ENCODE results near the gene TMEM150C.

Gene TMEM150C

DNA sequence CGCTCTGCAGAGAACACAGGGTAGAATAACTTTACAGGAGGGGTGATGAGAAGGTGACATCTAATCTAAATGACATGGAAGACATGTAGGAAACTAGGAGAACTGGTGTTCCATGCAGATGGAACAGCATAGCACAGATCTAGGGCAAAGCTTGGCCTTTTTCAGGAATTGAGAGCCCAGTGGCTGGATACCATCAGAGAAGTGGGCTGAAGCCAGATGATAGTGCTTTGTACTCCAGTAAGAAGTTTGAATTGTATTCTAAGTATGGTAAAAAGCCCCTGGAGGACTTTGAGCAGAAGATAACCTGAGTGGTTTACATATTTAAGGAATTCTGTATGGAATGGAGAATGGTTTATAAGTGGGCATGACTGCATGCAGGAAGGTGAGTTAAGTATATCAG, 98.6 kb downstream of the TMEM150C start:
- Histone ChIP-seq H3K36me3 (ENCODE audit: control insufficient read depth, low read depth, low read length) (peaks cover 42% of the 10 kb centered on the region), H3K27me3 (ENCODE audit: control insufficient read depth, insufficient read depth, low read length) (no peaks in the 10 kb centered on the region), H3K9me3 (ENCODE audit: control insufficient read depth, low read depth, low read length) (no peaks in the 10 kb centered on the region), H3K4me1 (ENCODE audit: control insufficient read depth, low read depth, low read length) (peaks cover 4% of the 10 kb centered on the region), H3K27ac (ENCODE audit: low read length) (no peak overlapping the region), H3K9ac (ENCODE audit: low read length) (no peak overlapping the region), H3K4me3 (ENCODE audit: low read length) (no peak overlapping the region)

DNA sequence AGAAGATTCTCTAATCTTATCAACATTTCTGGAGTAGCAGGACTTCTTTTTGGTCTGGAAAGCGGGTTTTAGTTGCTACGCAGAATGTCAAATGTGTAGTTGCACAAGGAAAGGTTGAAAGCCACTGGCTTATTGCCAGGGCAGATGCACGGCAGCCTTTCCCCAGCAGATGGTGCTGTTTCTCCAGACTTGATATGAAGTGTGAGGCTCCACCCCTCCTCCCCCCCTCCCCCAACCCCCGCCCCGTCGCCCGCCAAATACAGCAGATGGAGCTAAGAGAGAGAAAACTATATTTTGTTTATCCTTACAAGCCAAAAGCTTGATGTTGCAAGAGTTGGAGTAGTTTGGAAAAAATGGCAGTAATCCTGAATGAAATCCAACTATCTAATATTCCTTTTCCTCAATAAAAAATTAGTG, 99.4 kb downstream of the TMEM150C start:
- H3K27me3 ChIP-seq (ENCODE audit: control insufficient read depth, insufficient read depth, low read length) = no peaks in the 10 kb centered on the region
- H3K4me1 ChIP-seq (ENCODE audit: control insufficient read depth, low read depth, low read length) = peaks cover 4% of the 10 kb centered on the region
- H3K27ac ChIP-seq (ENCODE audit: low read length) = no peak overlapping the region
- no peak overlapping the region for H3K4me3 ChIP-seq (ENCODE audit: low read length)
- no peaks in the 10 kb centered on the region for H3K9me3 ChIP-seq (ENCODE audit: control insufficient read depth, low read depth, low read length)
- no peak overlapping the region for H3K9ac ChIP-seq (ENCODE audit: low read length)
- H3K36me3 ChIP-seq (ENCODE audit: control insufficient read depth, low read depth, low read length) = peaks cover 50% of the 10 kb centered on the region

DNA sequence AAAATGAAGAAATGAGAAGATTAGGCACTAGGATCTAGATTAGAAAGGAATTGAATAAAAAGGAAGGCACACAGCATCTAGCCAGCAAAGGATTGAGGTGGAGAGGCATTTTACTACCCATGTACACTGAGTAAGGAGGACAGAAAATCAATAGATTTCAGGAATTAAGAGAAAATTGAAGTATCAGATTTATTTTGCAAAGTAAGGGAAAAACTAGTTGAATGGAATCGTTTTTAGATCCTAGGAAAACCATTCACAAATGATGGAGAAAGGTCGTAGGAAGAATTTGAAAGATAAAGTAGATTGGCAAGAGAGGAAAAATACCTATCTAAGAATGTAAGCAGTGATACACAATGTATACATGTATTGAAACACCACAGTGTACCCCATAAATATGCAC, 100.1 kb downstream of the TMEM150C start:
- peaks cover 4% of the 10 kb centered on the region for H3K4me1 ChIP-seq (ENCODE audit: control insufficient read depth, low read depth, low read length)
- no peaks in the 10 kb centered on the region for H3K9me3 ChIP-seq (ENCODE audit: control insufficient read depth, low read depth, low read length)
- no peak overlapping the region for H3K27ac ChIP-seq (ENCODE audit: low read length)
- no peak overlapping the region for H3K9ac ChIP-seq (ENCODE audit: low read length)
- H3K36me3 ChIP-seq (ENCODE audit: control insufficient read depth, low read depth, low read length) = peaks cover 57% of the 10 kb centered on the region
- H3K27me3 ChIP-seq (ENCODE audit: control insufficient read depth, insufficient read depth, low read length) = no peaks in the 10 kb centered on the region
- no peak overlapping the region for H3K4me3 ChIP-seq (ENCODE audit: low read length)

DNA sequence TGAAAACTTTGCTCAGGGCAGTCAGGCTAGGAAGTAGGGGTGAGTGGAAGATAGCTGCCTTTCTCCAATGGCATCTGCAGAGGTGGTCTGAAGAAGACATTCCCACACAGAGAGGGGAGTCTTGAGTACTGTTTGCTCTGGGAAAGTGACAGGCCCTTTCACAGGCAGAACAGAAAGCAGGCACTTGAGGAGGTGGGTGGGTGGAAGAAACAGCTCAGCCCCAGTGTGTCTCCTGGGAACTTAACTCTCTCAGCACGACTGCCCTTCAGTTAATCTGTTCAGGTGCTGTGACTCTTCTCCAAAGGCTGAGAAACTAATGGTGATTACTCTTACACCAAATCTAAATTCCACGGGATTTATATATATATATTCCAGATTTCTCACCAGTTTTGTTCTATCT, 103.1 kb downstream of the TMEM150C start:
- H3K36me3 ChIP-seq (ENCODE audit: control insufficient read depth, low read depth, low read length) = peaks cover 78% of the 10 kb centered on the region
- H3K27me3 ChIP-seq (ENCODE audit: control insufficient read depth, insufficient read depth, low read length) = no peaks in the 10 kb centered on the region
- H3K4me3 ChIP-seq (ENCODE audit: low read length) = no peak overlapping the region
- H3K4me1 ChIP-seq (ENCODE audit: control insufficient read depth, low read depth, low read length) = peaks cover 4% of the 10 kb centered on the region
- H3K9ac ChIP-seq (ENCODE audit: low read length) = no peak overlapping the region
- H3K9me3 ChIP-seq (ENCODE audit: control insufficient read depth, low read depth, low read length) = no peaks in the 10 kb centered on the region
- no peak overlapping the region for H3K27ac ChIP-seq (ENCODE audit: low read length)

GRCh38 chr4:82457266-82457665, 104.5 kb downstream of the TMEM150C start:
- H3K27ac ChIP-seq (ENCODE audit: low read length) = no peak overlapping the region
- no peak overlapping the region for H3K9ac ChIP-seq (ENCODE audit: low read length)
- no peak overlapping the region for H3K4me3 ChIP-seq (ENCODE audit: low read length)
- H3K36me3 ChIP-seq (ENCODE audit: control insufficient read depth, low read depth, low read length) = peaks cover 77% of the 10 kb centered on the region
- peaks cover 4% of the 10 kb centered on the region for H3K4me1 ChIP-seq (ENCODE audit: control insufficient read depth, low read depth, low read length)
- H3K27me3 ChIP-seq (ENCODE audit: control insufficient read depth, insufficient read depth, low read length) = no peaks in the 10 kb centered on the region
- no peaks in the 10 kb centered on the region for H3K9me3 ChIP-seq (ENCODE audit: control insufficient read depth, low read depth, low read length)

GRCh38 chr4:82452026-82452425, 109.8 kb downstream of the TMEM150C start:
- no peaks in the 10 kb centered on the region for H3K9me3 ChIP-seq (ENCODE audit: control insufficient read depth, low read depth, low read length)
- H3K27me3 ChIP-seq (ENCODE audit: control insufficient read depth, insufficient read depth, low read length) = no peaks in the 10 kb centered on the region
- no peak overlapping the region for H3K9ac ChIP-seq (ENCODE audit: low read length)
- H3K36me3 ChIP-seq (ENCODE audit: control insufficient read depth, low read depth, low read length) = peaks cover 80% of the 10 kb centered on the region
- peaks cover 4% of the 10 kb centered on the region for H3K4me1 ChIP-seq (ENCODE audit: control insufficient read depth, low read depth, low read length)
- H3K27ac ChIP-seq (ENCODE audit: low read length) = no peak overlapping the region
- no peak overlapping the region for H3K4me3 ChIP-seq (ENCODE audit: low read length)

DNA sequence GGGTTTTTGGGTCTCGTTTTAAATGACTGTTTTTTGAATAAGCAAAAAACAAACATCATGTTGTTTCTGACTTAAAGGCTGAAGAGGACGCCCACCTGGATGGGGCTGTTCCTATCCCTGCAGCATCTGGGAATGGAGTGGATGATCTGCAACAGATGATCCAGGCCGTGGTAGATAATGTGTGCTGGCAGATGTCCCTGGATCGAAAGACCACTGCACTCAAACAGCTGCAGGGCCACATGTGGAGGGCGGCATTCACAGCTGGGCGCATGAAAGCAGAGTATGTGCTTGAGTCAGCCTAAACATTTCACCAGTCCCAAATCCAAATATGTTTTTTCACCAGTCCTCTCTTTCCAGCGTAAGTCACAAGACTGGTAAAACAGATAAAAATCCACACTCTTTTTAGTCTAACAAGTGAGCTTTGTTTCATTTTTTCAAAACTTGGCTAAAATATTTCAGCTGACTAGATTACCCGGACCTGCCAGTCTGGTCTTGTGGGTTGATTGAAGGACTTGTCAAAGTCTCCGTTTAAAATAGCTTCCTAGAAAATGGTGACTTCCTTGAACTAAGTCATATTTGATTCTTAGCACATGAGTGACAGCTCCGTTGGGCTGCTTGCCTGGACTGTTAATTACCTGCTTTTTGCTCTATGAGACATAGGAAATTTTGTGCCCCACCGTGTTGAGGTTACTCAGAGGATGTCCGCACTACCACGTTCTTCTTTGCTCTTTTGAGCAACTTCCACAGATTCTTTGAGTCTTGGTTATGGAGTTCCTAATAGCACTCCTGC, 110.6 kb downstream of the TMEM150C start:
- H3K9ac ChIP-seq (ENCODE audit: low read length) = no peak overlapping the region
- H3K4me3 ChIP-seq (ENCODE audit: low read length) = no peak overlapping the region
- no peaks in the 10 kb centered on the region for H3K27me3 ChIP-seq (ENCODE audit: control insufficient read depth, insufficient read depth, low read length)
- H3K36me3 ChIP-seq (ENCODE audit: control insufficient read depth, low read depth, low read length) = peaks cover 72% of the 10 kb centered on the region
- H3K27ac ChIP-seq (ENCODE audit: low read length) = no peak overlapping the region
- H3K4me1 ChIP-seq (ENCODE audit: control insufficient read depth, low read depth, low read length) = peaks cover 4% of the 10 kb centered on the region
- no peaks in the 10 kb centered on the region for H3K9me3 ChIP-seq (ENCODE audit: control insufficient read depth, low read depth, low read length)

GRCh38 chr4:82447886-82448285, 113.9 kb downstream of the TMEM150C start:
- Histone ChIP-seq H3K9me3 (ENCODE audit: control insufficient read depth, low read depth, low read length) (no peaks in the 10 kb centered on the region), H3K27ac (ENCODE audit: low read length) (no peak overlapping the region), H3K4me3 (ENCODE audit: low read length) (no peak overlapping the region), H3K27me3 (ENCODE audit: control insufficient read depth, insufficient read depth, low read length) (no peaks in the 10 kb centered on the region), H3K9ac (ENCODE audit: low read length) (no peak overlapping the region), H3K36me3 (ENCODE audit: control insufficient read depth, low read depth, low read length) (peaks cover 49% of the 10 kb centered on the region), H3K4me1 (ENCODE audit: control insufficient read depth, low read depth, low read length) (no peaks in the 10 kb centered on the region)

DNA sequence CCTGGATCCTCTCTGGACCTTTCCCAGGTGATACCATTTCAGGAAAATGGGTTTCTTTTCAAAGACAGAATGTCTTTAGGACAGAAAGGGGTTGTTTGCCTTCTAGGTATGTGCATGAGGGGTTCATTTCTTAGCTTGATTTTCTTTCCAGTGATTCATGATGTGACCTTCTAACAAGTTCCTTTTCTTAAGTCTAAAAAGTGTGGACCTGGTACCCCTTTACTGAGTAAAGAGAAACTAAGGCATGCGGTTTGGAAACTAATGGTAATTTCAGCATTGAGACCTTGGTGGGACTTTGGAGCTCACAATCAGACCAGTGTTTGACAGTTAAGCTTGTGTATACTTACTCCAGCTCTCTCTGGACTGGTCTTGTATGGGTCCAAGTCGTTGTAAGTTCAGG, 122.7 kb downstream of the TMEM150C start:
- no peak overlapping the region for H3K9ac ChIP-seq (ENCODE audit: low read length)
- peaks cover 6% of the 10 kb centered on the region for H3K4me1 ChIP-seq (ENCODE audit: control insufficient read depth, low read depth, low read length)
- H3K9me3 ChIP-seq (ENCODE audit: control insufficient read depth, low read depth, low read length) = no peaks in the 10 kb centered on the region

DNA sequence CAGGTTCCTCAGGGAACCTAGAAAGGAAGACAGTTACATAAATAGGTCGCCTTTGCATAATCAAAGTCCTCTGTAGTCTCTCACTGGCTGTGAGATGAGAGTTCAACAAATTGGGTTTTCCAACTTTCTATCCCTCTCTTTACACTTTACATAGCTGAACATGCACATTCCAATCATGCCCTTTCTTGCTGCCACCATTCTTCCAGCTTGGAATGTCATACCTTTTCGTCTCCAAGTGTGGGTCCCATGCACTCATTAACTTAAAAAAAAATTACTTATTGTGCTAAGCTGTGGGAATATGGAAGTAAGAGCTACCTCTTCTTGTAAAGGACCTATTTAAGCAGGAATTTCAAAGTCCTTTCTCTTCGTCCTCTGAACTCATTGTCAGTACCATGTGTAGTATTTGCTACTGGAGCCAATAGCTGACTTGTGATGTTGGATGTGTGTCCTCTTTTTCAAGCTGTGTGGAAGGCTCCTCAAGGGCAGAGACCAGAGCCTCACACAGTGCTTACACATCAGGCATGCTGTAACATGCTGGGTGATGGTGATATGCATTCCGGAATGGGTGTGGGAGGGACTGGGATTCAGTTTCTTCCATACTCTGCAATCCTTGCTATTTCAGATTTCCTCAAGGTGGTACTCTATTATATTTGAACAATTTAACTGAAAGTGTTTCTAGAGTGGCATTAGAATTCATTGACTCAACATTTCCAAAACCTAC, 124.3 kb downstream of the TMEM150C start:
- Histone ChIP-seq H3K9me3 (ENCODE audit: control insufficient read depth, low read depth, low read length) (no peaks in the 10 kb centered on the region), H3K4me1 (ENCODE audit: control insufficient read depth, low read depth, low read length) (peaks cover 6% of the 10 kb centered on the region), H3K36me3 (ENCODE audit: control insufficient read depth, low read depth, low read length) (peaks cover 6% of the 10 kb centered on the region), H3K27me3 (ENCODE audit: control insufficient read depth, insufficient read depth, low read length) (no peaks in the 10 kb centered on the region), H3K4me3 (ENCODE audit: low read length) (no peak overlapping the region), H3K27ac (ENCODE audit: low read length) (peak overlapping the region; percentile 19), H3K9ac (ENCODE audit: low read length) (no peak overlapping the region)

More for the DNA sequence above, 122.7 kb downstream of the TMEM150C start:
- H3K27me3 ChIP-seq (ENCODE audit: control insufficient read depth, insufficient read depth, low read length) = no peaks in the 10 kb centered on the region
- H3K27ac ChIP-seq (ENCODE audit: low read length) = no peak overlapping the region
- H3K4me3 ChIP-seq (ENCODE audit: low read length) = no peak overlapping the region
- H3K36me3 ChIP-seq (ENCODE audit: control insufficient read depth, low read depth, low read length) = peaks cover 7% of the 10 kb centered on the region

GRCh38 chr4:82436780-82437179, 125.0 kb downstream of the TMEM150C start:
- no peaks in the 10 kb centered on the region for H3K27me3 ChIP-seq (ENCODE audit: control insufficient read depth, insufficient read depth, low read length)
- no peaks in the 10 kb centered on the region for H3K9me3 ChIP-seq (ENCODE audit: control insufficient read depth, low read depth, low read length)
- H3K36me3 ChIP-seq (ENCODE audit: control insufficient read depth, low read depth, low read length) = peaks cover 6% of the 10 kb centered on the region
- H3K4me1 ChIP-seq (ENCODE audit: control insufficient read depth, low read depth, low read length) = peaks cover 6% of the 10 kb centered on the region
- no peak overlapping the region for H3K27ac ChIP-seq (ENCODE audit: low read length)
- H3K9ac ChIP-seq (ENCODE audit: low read length) = no peak overlapping the region
- no peak overlapping the region for H3K4me3 ChIP-seq (ENCODE audit: low read length)

- peaks cover 10% of the 10 kb centered on the region for H3K4me1 ChIP-seq (ENCODE audit: control insufficient read depth, low read depth, low read length)
- no peak overlapping the region for H3K27ac ChIP-seq (ENCODE audit: low read length)
- no peaks in the 10 kb centered on the region for H3K27me3 ChIP-seq (ENCODE audit: control insufficient read depth, insufficient read depth, low read length)
- H3K4me3 ChIP-seq (ENCODE audit: low read length) = no peak overlapping the region
- H3K9ac ChIP-seq (ENCODE audit: low read length) = no peak overlapping the region
- peaks cover 6% of the 10 kb centered on the region for H3K36me3 ChIP-seq (ENCODE audit: control insufficient read depth, low read depth, low read length)
- no peaks in the 10 kb centered on the region for H3K9me3 ChIP-seq (ENCODE audit: control insufficient read depth, low read depth, low read length)
Observed at GRCh38 chr4:82436130-82436529, 125.7 kb downstream of the TMEM150C start.

Measured in iPS-18a (cell line).